NCI-H1436 (cell line): ENCODE data around the gene ESCO1.
"Not testable (repeated sequence)": the region's sequence is repeated elsewhere in the genome, so short reads cannot be mapped to it uniquely, and the experiment has no call there.

Source experiments
- DNase-seq: peaks from one replicate; lab custom pipeline; 2025; lab: John Stamatoyannopoulos, UW

The ESCO1 gene

GRCh38 chr18:21593540-21594257, 6.8 kb downstream of the ESCO1 start:
- DNase-seq: no peak

GRCh38 chr18:21592361-21592760, 8.1 kb downstream of the ESCO1 start:
- not testable (repeated sequence) for DNase-seq

- DNase-seq: no peak
Observed at GRCh38 chr18:21584391-21584790, 16.1 kb downstream of the ESCO1 start.

- DNase-seq: no peak
Observed at GRCh38 chr18:21575656-21576055, 24.8 kb downstream of the ESCO1 start.

GRCh38 chr18:21571772-21572171, 28.7 kb downstream of the ESCO1 start:
- DNase-seq: no peak

- DNase-seq: no peak
Observed at GRCh38 chr18:21559195-21559594, 41.3 kb downstream of the ESCO1 start.

- DNase-seq: no peak
Observed at GRCh38 chr18:21557607-21558253, 42.8 kb downstream of the ESCO1 start.

GRCh38 chr18:21550510-21550970, 50.0 kb downstream of the ESCO1 start:
- DNase-seq: no peak

- no peak for DNase-seq
Observed at GRCh38 chr18:21548647-21549046, 51.9 kb downstream of the ESCO1 start.

GRCh38 chr18:21546423-21546822, 54.1 kb downstream of the ESCO1 start:
- no peak for DNase-seq

- DNase-seq: no peak
Observed at GRCh38 chr18:21538230-21538629, 62.3 kb downstream of the ESCO1 start.

- DNase-seq: no peak
Observed at GRCh38 chr18:21534327-21534726, 66.2 kb downstream of the ESCO1 start.

GRCh38 chr18:21526463-21526862, 74.0 kb downstream of the ESCO1 start:
- no peak for DNase-seq

GRCh38 chr18:21525916-21526315, 74.6 kb downstream of the ESCO1 start:
- no peak for DNase-seq

- DNase-seq: no peak
Observed at GRCh38 chr18:21522530-21522929, 78.0 kb downstream of the ESCO1 start.

- no peak for DNase-seq
Observed at GRCh38 chr18:21513741-21514140, 86.8 kb downstream of the ESCO1 start.

- DNase-seq: no peak
Observed at GRCh38 chr18:21513292-21513691, 87.2 kb downstream of the ESCO1 start.

GRCh38 chr18:21509062-21509461, 91.4 kb downstream of the ESCO1 start:
- no peak for DNase-seq

- DNase-seq: no peak
Observed at GRCh38 chr18:21507913-21508701, 92.4 kb downstream of the ESCO1 start.

- no peak for DNase-seq
Observed at GRCh38 chr18:21502661-21503060, 97.8 kb downstream of the ESCO1 start.

- no peak for DNase-seq
Observed at GRCh38 chr18:21499997-21500396, 100.5 kb downstream of the ESCO1 start.

GRCh38 chr18:21496277-21496835, 104.1 kb downstream of the ESCO1 start:
- DNase-seq: no peak

GRCh38 chr18:21490748-21491147, 109.8 kb downstream of the ESCO1 start:
- DNase-seq: no peak
